Brain microvascular endothelial cell (primary cell): ENCODE results near the gene SLC22A15.

Source experiments
- DNase-seq: peaks from one replicate; pipeline ENCODE4 v3.0.0-alpha.2; 2020
- H3K27ac ChIP-seq: fragments of 250-450 bp; sonication (Bioruptor Pico); 2 replicates; pipeline ENCODE4 v1.5.1; 2020; ENCODE audit warnings: mild to moderate bottlenecking, moderate library complexity
- H3K27me3 ChIP-seq: fragments of 250-450 bp; sonication (Bioruptor Pico); replicated peaks from 2 replicates; pipeline ENCODE4 v1.5.1; 2020; ENCODE audit warnings: mild to moderate bottlenecking
- H3K36me3 ChIP-seq: fragments of 250-450 bp; sonication (Bioruptor Pico); replicated peaks from 2 replicates; pipeline ENCODE4 v1.5.1; 2020; ENCODE audit warnings: mild to moderate bottlenecking
- H3K4me3 ChIP-seq: 2 replicates; pipeline ENCODE4 v1.5.1; 2011; ENCODE audit warnings: low read depth, mild to moderate bottlenecking, control low read depth, low read length, moderate library complexity
- in situ Hi-C: cut with HindIII; loops from 2 replicates; pipeline ENCODE4 v1.10.0; 2017; ENCODE audit warnings: low sequenced_read_pairs, low pct_ligation_motif_present
- TF ChIP-seq, protein P1 (sequence below): IDR thresholded peaks from 2 replicates; pipeline ENCODE4 v1.5.1; 2011; ENCODE audit warnings: low read depth, mild to moderate bottlenecking, moderate library complexity, low read length, control low read depth, inconsistent platforms; ENCODE audit errors: missing control alignments

The SLC22A15 gene

DNA sequence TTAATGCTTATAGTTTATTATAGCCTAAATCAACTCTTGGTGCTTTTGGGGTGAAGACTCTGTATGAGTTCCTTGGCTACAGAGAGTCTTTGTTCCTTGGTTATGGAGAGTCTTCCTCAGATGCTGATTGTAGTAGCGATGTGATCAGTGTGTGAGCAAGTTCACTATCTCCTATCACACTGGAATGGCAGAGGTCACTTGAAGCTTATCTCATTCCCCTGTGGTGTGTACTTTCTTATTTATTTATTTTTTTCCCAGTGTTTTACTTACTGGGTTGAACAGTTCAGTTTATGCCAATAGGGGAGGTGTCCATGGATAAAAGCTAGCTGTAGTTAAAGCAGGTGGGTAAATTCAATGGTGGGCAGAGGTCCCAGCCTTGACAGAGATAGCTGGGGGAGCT, 114.8 kb downstream of the SLC22A15 start:
- H3K36me3 ChIP-seq: no peaks in the 10 kb centered on the region
- in situ Hi-C loops: no loop called here
- no peak for DNase-seq
- no peak overlapping the region for H3K27ac ChIP-seq
- no peaks in the 10 kb centered on the region for H3K27me3 ChIP-seq
- TF ChIP-seq, protein P1, sequence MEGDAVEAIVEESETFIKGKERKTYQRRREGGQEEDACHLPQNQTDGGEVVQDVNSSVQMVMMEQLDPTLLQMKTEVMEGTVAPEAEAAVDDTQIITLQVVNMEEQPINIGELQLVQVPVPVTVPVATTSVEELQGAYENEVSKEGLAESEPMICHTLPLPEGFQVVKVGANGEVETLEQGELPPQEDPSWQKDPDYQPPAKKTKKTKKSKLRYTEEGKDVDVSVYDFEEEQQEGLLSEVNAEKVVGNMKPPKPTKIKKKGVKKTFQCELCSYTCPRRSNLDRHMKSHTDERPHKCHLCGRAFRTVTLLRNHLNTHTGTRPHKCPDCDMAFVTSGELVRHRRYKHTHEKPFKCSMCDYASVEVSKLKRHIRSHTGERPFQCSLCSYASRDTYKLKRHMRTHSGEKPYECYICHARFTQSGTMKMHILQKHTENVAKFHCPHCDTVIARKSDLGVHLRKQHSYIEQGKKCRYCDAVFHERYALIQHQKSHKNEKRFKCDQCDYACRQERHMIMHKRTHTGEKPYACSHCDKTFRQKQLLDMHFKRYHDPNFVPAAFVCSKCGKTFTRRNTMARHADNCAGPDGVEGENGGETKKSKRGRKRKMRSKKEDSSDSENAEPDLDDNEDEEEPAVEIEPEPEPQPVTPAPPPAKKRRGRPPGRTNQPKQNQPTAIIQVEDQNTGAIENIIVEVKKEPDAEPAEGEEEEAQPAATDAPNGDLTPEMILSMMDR: no peak
- H3K4me3 ChIP-seq: no peak overlapping the region

DNA sequence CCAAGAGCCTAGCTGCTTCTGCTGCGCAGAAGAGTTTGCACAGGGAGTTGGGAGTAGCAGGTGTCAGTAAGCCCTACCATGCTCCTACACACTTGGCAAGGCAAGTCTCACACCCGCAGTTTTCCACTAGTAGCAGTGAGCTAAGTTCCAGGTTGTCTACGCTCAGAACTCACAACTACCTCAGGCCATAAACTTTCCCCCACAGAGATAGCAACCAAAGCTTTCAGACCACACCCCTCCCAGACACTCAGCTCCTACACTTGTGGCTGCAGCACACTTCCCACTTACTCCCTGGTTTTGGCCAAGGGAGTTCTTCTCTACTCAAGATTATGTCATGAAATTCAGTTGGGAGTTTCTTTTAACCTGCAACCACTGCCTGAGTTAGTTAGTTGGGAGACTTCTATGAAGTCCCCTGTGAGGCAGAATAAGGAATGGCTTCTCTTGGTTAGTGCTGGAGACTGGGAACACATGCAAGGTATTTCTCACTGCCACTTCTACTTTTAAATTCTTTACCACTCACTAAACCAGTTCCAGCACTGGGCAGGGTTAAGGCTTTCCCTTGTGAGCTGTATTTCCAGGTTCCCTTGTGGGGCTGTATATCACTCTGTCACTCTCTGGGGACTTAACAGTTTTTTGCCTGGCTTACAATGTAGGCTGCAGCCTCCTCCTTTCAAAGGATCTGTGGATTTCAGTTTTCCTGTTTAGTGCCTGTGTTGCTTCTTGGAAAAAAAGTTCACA, 116.6 kb downstream of the SLC22A15 start:
- Histone ChIP-seq H3K4me3 (no peak overlapping the region), H3K27ac (no peak overlapping the region), H3K27me3 (no peaks in the 10 kb centered on the region), H3K36me3 (no peaks in the 10 kb centered on the region)
- DNase-seq: no peak
- in situ Hi-C loops: no loop called here
- TF ChIP-seq, protein P1: no peak

DNA sequence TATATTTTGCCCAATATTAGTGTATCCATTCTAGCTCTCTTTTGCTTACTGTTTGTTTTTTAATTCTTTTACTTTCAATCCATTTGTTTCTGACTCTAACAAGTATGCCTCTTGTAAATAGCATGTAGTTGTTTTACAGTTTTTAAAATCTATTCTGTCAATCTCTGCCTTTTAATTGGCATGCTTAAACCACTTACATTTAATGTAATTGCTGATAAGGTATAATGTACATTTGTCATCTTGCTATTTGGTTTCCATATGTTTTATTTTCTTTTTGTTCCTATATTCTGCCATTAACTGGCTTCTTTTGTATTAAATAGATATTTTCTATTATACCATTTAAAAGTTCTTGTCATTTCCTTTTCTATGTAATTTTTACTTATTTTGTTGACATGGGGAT, 118.7 kb downstream of the SLC22A15 start:
- no peak overlapping the region for H3K27ac ChIP-seq
- no peaks in the 10 kb centered on the region for H3K27me3 ChIP-seq
- no peak for DNase-seq
- in situ Hi-C loops: no loop called here
- TF ChIP-seq, protein P1: no peak
- H3K4me3 ChIP-seq: no peak overlapping the region
- no peaks in the 10 kb centered on the region for H3K36me3 ChIP-seq

DNA sequence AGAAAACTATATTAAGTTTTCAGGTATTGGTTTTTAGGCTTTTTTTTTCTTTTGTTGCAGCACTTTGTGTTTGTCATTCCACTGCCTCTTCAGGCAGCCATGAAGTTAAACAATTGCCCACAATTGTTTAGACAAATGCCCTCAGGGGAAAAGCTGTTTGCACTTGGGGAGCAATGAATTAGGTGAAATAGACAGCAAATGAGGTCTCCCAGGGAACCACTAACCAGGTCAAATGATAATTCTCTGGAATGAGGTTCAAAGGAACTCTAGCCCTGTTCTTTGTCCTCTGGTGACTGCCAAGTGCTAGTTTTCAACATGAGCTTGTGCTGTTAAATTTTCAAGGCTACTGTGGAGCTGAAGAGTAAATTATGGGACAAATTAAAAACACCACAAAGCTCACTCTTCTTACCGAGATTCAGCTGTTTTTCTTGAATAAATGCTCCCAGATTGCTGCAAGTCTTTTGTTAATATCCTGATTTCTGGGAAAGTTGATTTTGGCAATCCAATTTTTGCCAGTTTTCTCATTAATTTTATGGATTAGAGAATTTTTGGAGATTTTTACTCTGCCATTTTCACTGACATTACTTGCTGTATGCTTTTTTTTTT, 119.8 kb downstream of the SLC22A15 start:
- in situ Hi-C loops: no loop called here

DNA sequence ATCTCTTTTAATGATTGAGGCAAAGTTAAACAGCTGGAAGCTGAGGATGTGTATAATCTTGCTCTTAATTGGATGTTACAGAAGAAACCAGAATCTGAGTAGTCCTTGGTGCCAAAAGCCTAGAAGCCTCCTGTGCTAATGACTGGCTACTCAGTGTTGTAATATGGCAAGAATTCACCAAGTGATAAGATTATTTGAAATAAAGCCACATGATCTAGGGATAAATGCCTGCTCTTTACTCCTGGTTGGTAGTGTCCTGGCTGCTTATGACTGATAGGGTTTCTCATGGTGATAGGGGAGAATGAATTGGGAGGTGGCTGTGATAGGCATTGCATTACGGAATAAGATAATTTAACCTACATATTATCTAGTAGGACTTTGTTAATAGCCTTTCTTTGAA, 121.3 kb downstream of the SLC22A15 start:
- TF ChIP-seq, protein P1: no peak
- Histone ChIP-seq H3K4me3 (no peak overlapping the region), H3K36me3 (no peaks in the 10 kb centered on the region), H3K27ac (no peak overlapping the region), H3K27me3 (no peaks in the 10 kb centered on the region)
- no peak for DNase-seq
- in situ Hi-C loops: no loop called here

More for the DNA sequence above, 119.8 kb downstream of the SLC22A15 start:
- H3K4me3 ChIP-seq: no peak overlapping the region
- no peak for DNase-seq
- H3K36me3 ChIP-seq: no peaks in the 10 kb centered on the region
- no peaks in the 10 kb centered on the region for H3K27me3 ChIP-seq
- TF ChIP-seq, protein P1: no peak
- no peak overlapping the region for H3K27ac ChIP-seq
